Hepatocyte (in vitro differentiated cells): Measurements from ENCODE around the gene FBXL17. TPM values are rescaled to one million over a fixed set of nuclear protein-coding genes. Genes with fewer than 3 reads are reported as not detected.

Experiments
- DNase-seq: peaks from one replicate; pipeline ENCODE4 v3.0.0-alpha.2; 2016; ENCODE audit warnings: low spot score
- H2AFZ ChIP-seq: fragments of 200-600 bp; sonication (generic); 2 replicates; pipeline ENCODE4 v1.6.0; 2016; ENCODE audit warnings: antibody characterized with exemption, mild to moderate bottlenecking
- H3K27ac ChIP-seq: fragments of 200-600 bp; sonication (generic); 2 replicates; pipeline ENCODE4 v1.5.1; 2016; ENCODE audit warnings: mild to moderate bottlenecking
- H3K27me3 ChIP-seq: fragments of 200-600 bp; sonication (generic); 2 replicates; pipeline ENCODE4 v1.6.1; 2016
- H3K36me3 ChIP-seq: fragments of 200-600 bp; sonication (generic); replicated peaks from 2 replicates; pipeline ENCODE4 v1.5.1; 2016; ENCODE audit warnings: low read depth; ENCODE audit not compliant: insufficient read depth
- H3K4me1 ChIP-seq: fragments of 200-600 bp; sonication (generic); 2 replicates; pipeline ENCODE4 v1.5.1; 2016; ENCODE audit warnings: mild to moderate bottlenecking, moderate library complexity; ENCODE audit not compliant: insufficient read depth
- H3K4me2 ChIP-seq: fragments of 200-600 bp; sonication (generic); 2 replicates; pipeline ENCODE4 v1.6.0; 2016
- H3K4me3 ChIP-seq: fragments of 200-600 bp; sonication (generic); 2 replicates; pipeline ENCODE4 v1.5.1; 2016; ENCODE audit warnings: mild to moderate bottlenecking
- H3K79me2 ChIP-seq: fragments of 200-600 bp; sonication (generic); 2 replicates; pipeline ENCODE4 v1.6.0; 2017; ENCODE audit warnings: mild to moderate bottlenecking
- H3K9me2 ChIP-seq: fragments of 200-600 bp; sonication (generic); replicated peaks from 2 replicates; pipeline ENCODE4 v1.6.0; 2017; ENCODE audit warnings: mild to moderate bottlenecking; ENCODE audit not compliant: insufficient read depth
- H3K9me3 ChIP-seq: fragments of 200-600 bp; sonication (generic); 2 replicates; pipeline ENCODE4 v1.5.1; 2016; ENCODE audit warnings: low read depth, mild to moderate bottlenecking
- H4K20me1 ChIP-seq: fragments of 200-600 bp; sonication (generic); 2 replicates; pipeline ENCODE4 v1.6.0; 2016; ENCODE audit warnings: mild to moderate bottlenecking; ENCODE audit not compliant: insufficient read depth, poor library complexity, severe bottlenecking
- CTCF ChIP-seq: fragments of 200-600 bp; sonication (generic); IDR thresholded peaks from 2 replicates; pipeline ENCODE4 v1.5.1; 2016; ENCODE audit warnings: antibody characterized with exemption, mild to moderate bottlenecking; ENCODE audit not compliant: poor library complexity
- EZH2 ChIP-seq: fragments of 200-600 bp; sonication (generic); IDR thresholded peaks from 2 replicates; pipeline ENCODE4 v1.6.1; 2016; ENCODE audit warnings: antibody characterized with exemption, mild to moderate bottlenecking, borderline replicate concordance
- EZH2phosphoT487 ChIP-seq: fragments of 200-600 bp; sonication (generic); IDR thresholded peaks from one replicate; pipeline ENCODE4 v1.6.1; 2018; ENCODE audit warnings: antibody characterized with exemption, mild to moderate bottlenecking, low read depth, moderate library complexity; ENCODE audit not compliant: unreplicated experiment, severe bottlenecking
- WGBS: methylation state at CpG from one replicate; pipeline ENCODE4 v1.1.6; 2016; ENCODE audit warnings: low lambda C conversion rate; ENCODE audit errors: missing lambda C conversion rate; 5-methylcytosine and 5-hydroxymethylcytosine counted together
- polyA plus RNA-seq: library from polyadenylated mRNA; unstranded; fragments of >200 nt; fragmentation: Nextera tagmentation; extraction: Ambion mirVana; gene quantifications from 2 replicates; pipeline ENCODE4 v1.2.1, GENCODE V29; 2016
- total RNA-seq: library from RNA; depleted of rRNA; stranded (reverse); fragments of >200 nt; gene quantifications from 2 replicates; pipeline ENCODE4 v1.2.3, GENCODE V29; 2014

FBXL17 gene
- total and polyA plus RNA-seq, 2 experiments from 2014 or later: 12.5 to 18.2 TPM

DNA sequence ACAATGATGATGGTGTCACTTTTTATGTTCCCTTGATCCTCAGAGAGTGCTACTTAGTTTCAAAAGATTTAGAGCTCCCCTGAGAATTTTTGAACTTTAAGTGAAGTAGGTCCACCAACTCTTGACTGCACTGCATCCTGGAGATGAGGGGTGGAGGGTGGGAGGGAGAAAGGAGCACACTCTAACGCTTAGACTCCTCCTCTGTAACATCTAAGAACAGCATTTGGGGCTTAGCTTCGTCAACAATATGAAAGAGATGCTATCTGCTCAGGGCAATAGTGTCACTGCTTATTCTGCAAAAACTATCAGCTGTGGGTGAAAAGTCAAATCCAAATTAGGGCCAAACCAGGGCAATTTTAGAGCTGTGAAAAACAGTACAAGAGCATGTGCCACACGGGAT is 468.4 kb downstream of the FBXL17 start:
- no peak overlapping the region for H3K4me3 ChIP-seq
- H3K9me3 ChIP-seq: no peaks in the 10 kb centered on the region
- H4K20me1 ChIP-seq: no peaks in the 10 kb centered on the region
- no peaks in the 10 kb centered on the region for H3K9me2 ChIP-seq
- DNase-seq: no peak
- WGBS: 81% methylated on average over 3 of the region's 3 CpGs
- H3K4me1 ChIP-seq: no peaks in the 10 kb centered on the region
- no peak overlapping the region for H3K4me2 ChIP-seq
- no peak overlapping the region for H3K27ac ChIP-seq
- no peaks in the 10 kb centered on the region for H3K79me2 ChIP-seq
- H3K27me3 ChIP-seq: no peaks in the 10 kb centered on the region
- H2AFZ ChIP-seq: no peak overlapping the region
- no peaks in the 10 kb centered on the region for H3K36me3 ChIP-seq
- TF ChIP-seq CTCF (no peak), EZH2phosphoT487 (no peak), EZH2 (no peak)

GRCh38 chr5:107900721-107901120 is 481.2 kb downstream of the FBXL17 start:
- 70% methylated on average over 3 of the region's 3 CpGs for WGBS
- Histone ChIP-seq H3K9me2 (no peaks in the 10 kb centered on the region), H3K27ac (no peak overlapping the region), H3K4me1 (no peaks in the 10 kb centered on the region), H3K9me3 (no peaks in the 10 kb centered on the region), H2AFZ (no peak overlapping the region), H4K20me1 (no peaks in the 10 kb centered on the region), H3K4me2 (no peak overlapping the region), H3K27me3 (no peaks in the 10 kb centered on the region), H3K36me3 (no peaks in the 10 kb centered on the region), H3K4me3 (no peak overlapping the region), H3K79me2 (no peaks in the 10 kb centered on the region)
- no peak for DNase-seq
- no peak for TF ChIP-seq EZH2
- TF ChIP-seq EZH2phosphoT487: no peak
- TF ChIP-seq CTCF: no peak

- H4K20me1 ChIP-seq: no peaks in the 10 kb centered on the region
- no peaks in the 10 kb centered on the region for H3K27me3 ChIP-seq
- H2AFZ ChIP-seq: no peak overlapping the region
- no peaks in the 10 kb centered on the region for H3K4me1 ChIP-seq
- H3K36me3 ChIP-seq: no peaks in the 10 kb centered on the region
- H3K4me2 ChIP-seq: no peak overlapping the region
- no peak overlapping the region for H3K27ac ChIP-seq
- DNase-seq: no peak
- no peaks in the 10 kb centered on the region for H3K9me2 ChIP-seq
- TF ChIP-seq EZH2phosphoT487 (no peak), EZH2 (no peak), CTCF (no peak)
- no peaks in the 10 kb centered on the region for H3K79me2 ChIP-seq
- 63% methylated on average over 1 of the region's 1 CpG for WGBS
- H3K9me3 ChIP-seq: no peaks in the 10 kb centered on the region
- no peak overlapping the region for H3K4me3 ChIP-seq
Observed at GRCh38 chr5:107894361-107894760, 487.5 kb downstream of the FBXL17 start.

DNA sequence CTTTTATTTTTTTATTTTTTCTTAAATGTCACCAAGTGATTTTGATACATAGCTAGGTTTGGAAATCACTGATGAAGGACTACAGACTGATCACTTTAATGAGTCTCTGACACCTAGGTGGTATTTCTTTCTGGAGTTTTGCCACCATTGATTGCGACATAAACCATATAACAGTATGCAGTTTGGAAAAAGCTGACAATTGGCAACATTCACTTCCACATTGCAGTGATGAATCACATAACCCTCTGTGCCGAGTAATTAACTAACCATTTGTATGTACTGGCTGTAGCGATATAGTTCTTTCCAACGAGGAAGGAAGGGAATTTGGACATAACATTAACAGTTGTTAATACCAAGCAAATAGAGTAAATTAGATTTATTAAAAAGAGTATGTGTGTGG is 488.3 kb downstream of the FBXL17 start:
- no peaks in the 10 kb centered on the region for H3K36me3 ChIP-seq
- H3K4me2 ChIP-seq: no peak overlapping the region
- H3K79me2 ChIP-seq: no peaks in the 10 kb centered on the region
- no peaks in the 10 kb centered on the region for H3K9me3 ChIP-seq
- 90% methylated on average over 4 of the region's 4 CpGs for WGBS
- H3K4me1 ChIP-seq: no peaks in the 10 kb centered on the region
- no peak overlapping the region for H3K27ac ChIP-seq
- no peaks in the 10 kb centered on the region for H4K20me1 ChIP-seq
- H3K27me3 ChIP-seq: no peaks in the 10 kb centered on the region
- H3K4me3 ChIP-seq: no peak overlapping the region
- no peak for DNase-seq
- H3K9me2 ChIP-seq: no peaks in the 10 kb centered on the region
- no peak for TF ChIP-seq CTCF
- TF ChIP-seq EZH2: no peak
- TF ChIP-seq EZH2phosphoT487: no peak
- H2AFZ ChIP-seq: no peak overlapping the region
